GM12865 (cell line): Measurements from ENCODE around the gene NAT8L.

Experiments used
- DNase-seq: peaks from one replicate; pipeline ENCODE4 v3.0.0; 2010; ENCODE audit warnings: low read depth
- H3K4me3 ChIP-seq: 2 replicates; pipeline ENCODE4 v1.5.1; 2011; ENCODE audit warnings: mild to moderate bottlenecking, low read depth, low read length, control low read depth
- TF ChIP-seq, protein P1 (sequence below): IDR thresholded peaks from 2 replicates; pipeline ENCODE4 v1.5.1; 2011; ENCODE audit warnings: low read length, control low read depth, low read depth, inconsistent platforms; ENCODE audit not compliant: insufficient read depth; ENCODE audit errors: missing control alignments

NAT8L gene

DNA sequence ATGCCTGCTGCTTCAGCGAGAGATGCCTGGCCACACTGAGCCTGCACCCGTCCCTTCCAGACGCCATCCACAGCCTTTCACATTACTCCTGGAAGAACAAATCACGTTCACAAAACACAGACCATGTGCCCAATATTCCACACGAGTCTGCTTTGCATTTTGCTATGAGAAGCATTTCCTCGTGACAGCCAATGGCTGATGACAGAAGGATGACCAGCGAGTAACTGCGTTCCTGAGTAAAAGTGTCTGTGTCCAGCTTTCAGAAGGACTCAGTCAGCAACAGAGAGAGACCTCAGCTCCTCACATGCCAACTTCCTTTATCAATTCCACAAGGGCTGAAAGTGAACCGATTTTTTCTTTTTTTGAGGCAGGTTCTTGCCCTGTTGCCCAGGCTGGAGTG lies 19.5 kb downstream of the NAT8L start:
- TF ChIP-seq, protein P1, sequence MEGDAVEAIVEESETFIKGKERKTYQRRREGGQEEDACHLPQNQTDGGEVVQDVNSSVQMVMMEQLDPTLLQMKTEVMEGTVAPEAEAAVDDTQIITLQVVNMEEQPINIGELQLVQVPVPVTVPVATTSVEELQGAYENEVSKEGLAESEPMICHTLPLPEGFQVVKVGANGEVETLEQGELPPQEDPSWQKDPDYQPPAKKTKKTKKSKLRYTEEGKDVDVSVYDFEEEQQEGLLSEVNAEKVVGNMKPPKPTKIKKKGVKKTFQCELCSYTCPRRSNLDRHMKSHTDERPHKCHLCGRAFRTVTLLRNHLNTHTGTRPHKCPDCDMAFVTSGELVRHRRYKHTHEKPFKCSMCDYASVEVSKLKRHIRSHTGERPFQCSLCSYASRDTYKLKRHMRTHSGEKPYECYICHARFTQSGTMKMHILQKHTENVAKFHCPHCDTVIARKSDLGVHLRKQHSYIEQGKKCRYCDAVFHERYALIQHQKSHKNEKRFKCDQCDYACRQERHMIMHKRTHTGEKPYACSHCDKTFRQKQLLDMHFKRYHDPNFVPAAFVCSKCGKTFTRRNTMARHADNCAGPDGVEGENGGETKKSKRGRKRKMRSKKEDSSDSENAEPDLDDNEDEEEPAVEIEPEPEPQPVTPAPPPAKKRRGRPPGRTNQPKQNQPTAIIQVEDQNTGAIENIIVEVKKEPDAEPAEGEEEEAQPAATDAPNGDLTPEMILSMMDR = no peak
- no peak overlapping the region for H3K4me3 ChIP-seq
- DNase-seq = no peak

DNA sequence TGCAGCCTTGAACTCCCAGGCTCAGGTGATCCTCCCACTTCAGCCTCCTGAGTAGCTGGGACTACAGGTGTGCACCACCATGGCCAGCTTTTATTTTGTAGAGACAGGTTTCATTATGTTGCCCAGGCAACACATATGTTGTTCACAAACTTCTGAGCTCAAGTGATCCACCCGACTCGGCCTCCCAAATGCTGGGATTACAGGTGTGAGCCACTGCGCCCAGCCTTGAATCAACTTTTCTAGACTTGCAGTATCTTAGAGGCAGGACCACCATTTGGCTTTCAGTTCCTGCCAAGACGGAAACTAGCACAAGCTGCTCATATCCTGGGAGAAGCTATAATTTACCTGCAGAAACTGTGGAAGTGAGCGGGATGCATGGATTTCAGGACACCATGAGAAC lies 19.9 kb downstream of the NAT8L start:
- no peak overlapping the region for H3K4me3 ChIP-seq
- TF ChIP-seq, protein P1 = no peak
- DNase-seq = no peak

DNA sequence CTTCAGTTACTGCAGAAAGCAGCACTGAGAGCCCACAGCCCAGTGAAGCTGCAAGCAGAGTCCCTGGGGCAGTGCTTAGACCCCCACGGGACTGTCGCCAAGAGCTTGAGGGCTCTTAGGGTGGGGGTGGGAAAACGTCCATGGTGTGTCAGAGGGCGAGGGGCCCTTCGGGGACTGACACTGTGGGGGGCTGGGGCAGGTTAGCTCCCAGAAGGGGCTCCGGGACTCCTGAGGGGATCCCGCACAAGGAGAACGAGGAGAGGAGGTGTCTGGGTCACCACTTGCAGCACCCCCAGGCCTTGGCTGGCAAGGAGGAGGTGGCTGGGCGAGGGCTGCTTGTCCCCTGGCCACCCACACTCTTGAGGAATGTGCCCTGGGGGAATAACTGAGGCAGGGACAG lies 20.8 kb downstream of the NAT8L start:
- DNase-seq = no peak
- H3K4me3 ChIP-seq = no peak overlapping the region
- TF ChIP-seq, protein P1 = no peak

DNA sequence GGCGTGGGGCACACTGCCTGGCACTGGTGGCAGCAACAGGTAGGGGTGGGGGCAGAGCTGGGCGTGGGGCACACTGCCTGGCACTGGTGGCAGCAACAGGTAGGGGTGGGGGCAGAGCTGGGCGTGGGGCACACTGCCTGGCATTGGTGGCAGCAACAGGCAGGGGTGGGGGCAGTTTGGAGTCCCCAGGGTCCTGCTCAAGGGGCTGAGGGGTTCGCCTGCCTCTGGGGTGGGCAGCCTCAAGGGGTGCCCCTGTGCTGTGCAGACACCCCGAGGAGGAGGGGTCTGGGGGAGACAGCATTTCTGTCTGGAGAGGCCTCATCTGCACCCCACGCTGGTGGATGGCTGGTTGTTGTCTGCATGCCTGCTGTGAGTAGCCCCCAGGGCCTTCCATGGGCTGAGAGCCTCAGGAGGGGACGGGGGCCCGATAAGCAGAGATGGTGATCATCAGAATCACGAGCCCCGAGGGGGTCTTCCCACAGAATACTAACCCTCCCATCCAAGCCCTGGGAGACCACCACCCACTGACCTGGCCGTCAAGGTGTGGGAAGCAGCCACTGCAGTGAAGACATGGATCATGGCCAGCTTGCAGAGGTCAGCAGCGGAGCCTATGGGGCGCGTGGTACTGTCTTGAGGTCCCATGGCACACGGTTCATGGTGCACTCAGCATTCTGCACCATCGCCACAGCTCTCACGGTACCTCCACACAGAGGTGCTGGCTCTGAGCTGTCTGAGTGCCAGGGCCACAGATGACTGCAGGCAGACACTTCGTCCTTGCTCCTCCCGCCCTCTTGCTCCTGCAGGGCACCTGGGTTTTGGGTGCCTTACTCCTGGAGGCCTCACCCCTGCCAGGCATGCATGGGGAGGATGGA lies 21.5 kb downstream of the NAT8L start:
- no peak overlapping the region for H3K4me3 ChIP-seq
- DNase-seq = no peak
- TF ChIP-seq, protein P1 = no peak

DNA sequence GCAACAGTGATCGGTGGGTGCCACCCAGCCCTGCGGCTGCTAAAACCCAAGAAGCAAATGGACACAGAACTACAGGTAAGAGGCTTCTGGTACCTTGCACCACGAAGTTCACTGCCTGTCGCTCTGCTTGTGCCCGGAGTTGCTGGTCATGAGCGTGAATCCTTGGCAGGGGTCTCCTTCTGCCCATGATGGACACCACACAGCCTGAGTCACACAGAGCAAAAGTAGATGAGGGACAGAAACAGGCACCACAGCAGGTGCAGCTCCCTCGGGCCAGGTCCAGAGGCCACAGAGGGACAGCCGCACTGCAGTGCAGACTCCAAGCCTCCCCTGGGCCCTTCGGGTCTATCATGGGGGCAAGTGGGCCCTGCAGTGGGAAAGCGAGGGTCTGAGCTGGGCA lies 22.4 kb downstream of the NAT8L start:
- TF ChIP-seq, protein P1 = no peak
- DNase-seq = no peak
- H3K4me3 ChIP-seq = no peak overlapping the region

DNA sequence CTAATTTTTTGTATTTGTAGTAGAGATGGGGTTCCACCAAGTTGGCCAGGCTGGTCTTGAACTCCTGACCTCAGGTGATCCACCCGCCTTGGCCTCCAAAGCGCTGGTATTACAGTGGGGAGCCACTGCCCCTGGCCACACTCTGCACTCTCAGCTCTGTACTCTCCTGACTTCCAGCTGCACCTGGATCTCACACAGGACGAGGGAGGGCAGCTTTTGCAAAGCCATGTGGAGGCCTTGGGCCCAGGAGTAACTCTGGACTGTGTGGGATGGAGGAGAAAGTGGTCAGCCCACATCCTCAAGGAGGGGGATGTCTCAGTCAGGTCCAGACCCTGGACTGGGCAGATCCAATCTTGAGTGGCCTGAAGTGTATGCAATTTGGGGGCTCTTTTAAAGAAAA lies 23.0 kb downstream of the NAT8L start:
- TF ChIP-seq, protein P1 = no peak
- DNase-seq = no peak
- H3K4me3 ChIP-seq = no peak overlapping the region

DNA sequence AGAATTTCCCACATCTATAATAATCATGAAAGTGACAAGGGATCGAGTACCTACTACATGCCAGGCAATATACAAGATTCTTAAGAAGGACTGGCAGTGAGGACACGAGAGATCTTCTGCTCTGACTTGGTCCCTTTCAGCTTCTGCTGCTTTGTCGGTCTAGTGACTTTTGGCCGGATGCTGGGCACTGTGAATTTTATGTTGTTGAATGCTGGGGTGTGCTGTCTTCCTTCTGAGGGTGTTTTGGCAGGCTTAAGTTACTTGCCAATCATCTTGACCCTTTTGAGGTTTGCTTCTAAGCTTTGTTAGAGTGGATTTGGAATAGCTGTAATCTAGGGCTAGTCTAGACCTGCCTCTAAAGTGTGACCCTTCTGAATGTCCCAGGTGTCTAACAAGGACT lies 23.5 kb downstream of the NAT8L start:
- TF ChIP-seq, protein P1 = no peak
- H3K4me3 ChIP-seq = no peak overlapping the region
- no peak for DNase-seq
